DLD1 (cell line): ENCODE results near the gene DCAF7.

Experiments
- in situ Hi-C: cut with HindIII; loops from 2 replicates; pipeline ENCODE4 v1.10.0; 2017; ENCODE audit warnings: low sequenced_read_pairs

The DCAF7 gene, protein sequence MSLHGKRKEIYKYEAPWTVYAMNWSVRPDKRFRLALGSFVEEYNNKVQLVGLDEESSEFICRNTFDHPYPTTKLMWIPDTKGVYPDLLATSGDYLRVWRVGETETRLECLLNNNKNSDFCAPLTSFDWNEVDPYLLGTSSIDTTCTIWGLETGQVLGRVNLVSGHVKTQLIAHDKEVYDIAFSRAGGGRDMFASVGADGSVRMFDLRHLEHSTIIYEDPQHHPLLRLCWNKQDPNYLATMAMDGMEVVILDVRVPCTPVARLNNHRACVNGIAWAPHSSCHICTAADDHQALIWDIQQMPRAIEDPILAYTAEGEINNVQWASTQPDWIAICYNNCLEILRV

DNA sequence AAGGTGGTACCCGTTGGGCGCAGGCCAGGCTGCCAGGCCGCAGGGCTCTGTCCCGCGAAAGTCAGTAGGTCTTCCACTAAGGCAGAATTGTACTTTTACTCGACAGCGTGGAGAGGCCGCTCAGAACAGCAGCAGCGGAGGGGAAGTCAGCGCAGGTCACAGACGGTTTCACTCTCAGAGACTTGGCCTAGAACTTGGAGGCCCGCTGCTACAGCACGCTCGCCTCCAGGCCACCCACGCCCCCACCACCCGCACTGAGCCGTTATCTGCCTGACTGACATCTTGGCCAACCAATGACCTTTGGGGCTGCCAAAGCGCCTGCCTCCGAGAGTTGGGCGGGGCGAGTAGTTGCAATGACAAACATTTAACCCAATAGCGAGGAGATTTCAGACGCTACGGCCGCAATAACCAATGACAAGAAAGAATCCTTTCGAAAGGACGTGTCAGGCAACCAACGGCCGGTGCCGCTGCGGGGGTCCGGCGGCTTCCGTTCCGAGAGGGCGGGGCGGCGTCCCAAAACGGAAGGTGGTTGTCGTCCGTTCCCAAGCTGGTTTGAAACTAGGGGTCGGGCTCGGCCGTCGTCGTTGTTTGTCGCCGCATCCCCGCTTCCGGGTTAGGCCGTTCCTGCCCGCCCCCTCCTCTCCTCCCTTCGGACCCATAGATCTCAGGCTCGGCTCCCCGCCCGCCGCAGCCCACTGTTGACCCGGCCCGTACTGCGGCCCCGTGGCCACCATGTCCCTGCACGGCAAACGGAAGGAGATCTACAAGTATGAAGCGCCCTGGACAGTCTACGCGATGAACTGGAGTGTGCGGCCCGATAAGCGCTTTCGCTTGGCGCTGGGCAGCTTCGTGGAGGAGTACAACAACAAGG is at the start of gene DCAF7:
TSS of gene DCAF7 (plus strand) at position 532 of the 871 bp plus-strand sequence. CDS start at position 733, 201 bp downstream.
- in situ Hi-C loops, result no loop called here

DNA sequence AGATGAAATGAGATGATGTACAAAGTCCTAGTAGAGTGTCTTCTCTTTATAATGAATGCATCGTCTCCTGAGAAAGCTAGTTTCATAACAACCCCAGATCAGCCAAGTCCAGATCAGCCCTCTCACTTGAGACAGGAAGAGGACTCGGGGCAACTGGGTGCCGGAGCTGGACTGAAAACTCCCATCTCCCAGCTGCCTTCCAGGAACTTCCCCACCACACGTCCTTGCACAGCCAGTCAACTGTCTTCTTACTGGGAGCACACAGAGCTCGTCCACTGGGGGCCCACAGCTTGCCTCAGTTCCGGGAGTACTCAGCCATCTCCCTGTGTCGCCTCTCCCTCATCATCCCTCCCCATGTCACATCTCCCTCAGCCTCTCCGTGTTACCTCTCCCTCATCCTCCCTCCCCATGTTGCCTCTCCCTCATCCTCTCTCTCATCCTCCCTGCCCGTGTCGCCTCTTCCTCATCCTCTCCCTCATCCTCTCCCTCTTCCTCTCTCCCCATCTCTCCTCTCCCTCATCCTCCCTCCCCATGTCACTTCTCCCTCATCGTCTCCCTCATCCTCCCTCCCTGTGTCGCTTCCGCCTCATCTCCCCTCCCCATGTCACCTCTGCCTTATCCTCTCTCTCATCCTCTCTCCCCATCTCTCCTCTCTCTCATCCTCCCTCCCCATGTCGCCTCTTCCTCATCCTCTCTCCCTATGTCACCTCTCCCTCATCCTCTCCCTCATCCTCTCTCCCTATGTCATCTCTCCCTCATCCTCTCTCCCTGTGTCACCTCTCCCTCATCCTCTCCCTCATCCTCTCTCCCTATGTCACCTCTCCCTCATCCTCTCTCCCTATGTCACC is 49.5 kb upstream of the DCAF7 start:
- in situ Hi-C loops, result no loop called here

DNA sequence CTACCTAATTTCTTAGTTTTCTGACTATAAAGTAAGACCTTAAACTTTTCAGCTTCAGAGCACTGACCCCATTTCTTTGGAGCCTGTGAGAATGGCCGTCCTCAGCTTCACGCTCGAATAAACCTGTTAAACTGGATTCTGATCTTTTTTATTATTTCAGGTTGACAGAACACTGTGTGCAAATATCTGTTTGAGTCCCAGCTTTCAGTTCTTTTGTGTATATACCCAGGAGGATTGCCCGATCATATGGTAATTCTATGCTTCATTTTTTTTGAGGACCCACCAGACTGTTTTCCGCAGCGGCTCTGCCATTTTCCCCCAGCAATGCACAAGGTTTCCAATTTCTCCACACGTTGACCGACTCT is 47.0 kb upstream of the DCAF7 start:
- in situ Hi-C loops, result no loop called here

DNA sequence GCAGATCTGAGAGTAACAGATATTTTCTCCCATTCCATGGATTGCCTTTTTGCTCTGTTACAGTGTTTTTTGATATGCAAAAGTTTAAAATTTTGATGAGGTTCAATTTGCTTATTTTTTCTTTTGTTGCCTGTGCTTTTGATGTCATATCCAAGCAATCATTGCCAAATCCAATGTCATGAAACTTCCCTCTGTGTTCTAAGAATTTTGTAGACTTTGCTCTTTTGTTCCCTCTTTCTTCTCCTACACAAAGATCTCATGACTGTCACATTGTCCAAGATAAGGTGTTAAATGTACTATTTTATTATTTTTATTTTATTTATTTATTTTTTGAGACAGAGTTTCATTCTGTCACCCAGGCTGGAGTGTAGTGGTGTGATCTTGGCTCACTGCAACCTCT is 46.0 kb upstream of the DCAF7 start:
- in situ Hi-C loops, result no loop called here

DNA sequence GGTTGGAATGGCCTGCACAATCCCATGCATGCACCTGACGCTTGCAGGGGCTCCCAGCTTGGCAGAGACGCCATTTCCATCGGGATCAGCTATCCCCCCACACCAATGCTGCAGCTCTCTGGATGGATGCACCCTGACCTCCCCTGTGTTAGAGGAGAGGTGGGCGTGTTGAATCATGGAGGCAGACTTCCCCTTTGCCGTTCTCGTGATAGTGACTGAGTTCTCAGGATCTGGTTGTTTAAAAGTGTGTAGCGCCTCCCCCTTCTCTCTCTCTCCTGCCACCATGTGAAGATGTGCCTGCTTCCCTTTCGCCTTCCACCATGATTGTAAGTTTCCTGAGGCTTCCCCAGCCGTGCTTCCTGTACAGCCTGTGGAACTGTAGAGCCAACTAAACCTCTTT is 44.9 kb upstream of the DCAF7 start:
- in situ Hi-C loops, result no loop called here

DNA sequence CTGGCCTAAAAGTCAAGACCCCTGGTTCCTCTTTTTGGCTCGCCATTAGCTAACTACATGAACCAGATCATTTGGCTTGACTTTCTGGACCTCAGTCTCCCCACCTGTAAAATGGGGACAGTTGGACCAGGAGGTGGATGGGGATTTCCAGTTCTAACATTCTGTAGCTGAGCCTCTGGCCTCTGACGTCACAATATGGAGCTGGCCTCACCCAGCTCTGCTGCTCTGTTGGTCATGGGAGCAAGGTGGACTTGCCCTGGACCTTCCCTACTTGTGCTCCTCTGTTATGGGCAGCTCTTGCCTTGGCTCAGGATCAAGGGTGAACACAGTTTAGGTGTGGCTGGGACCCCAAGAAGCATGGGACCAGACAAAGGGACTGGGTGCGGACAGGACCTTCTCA is 43.6 kb upstream of the DCAF7 start:
- in situ Hi-C loops, result no loop called here

DNA sequence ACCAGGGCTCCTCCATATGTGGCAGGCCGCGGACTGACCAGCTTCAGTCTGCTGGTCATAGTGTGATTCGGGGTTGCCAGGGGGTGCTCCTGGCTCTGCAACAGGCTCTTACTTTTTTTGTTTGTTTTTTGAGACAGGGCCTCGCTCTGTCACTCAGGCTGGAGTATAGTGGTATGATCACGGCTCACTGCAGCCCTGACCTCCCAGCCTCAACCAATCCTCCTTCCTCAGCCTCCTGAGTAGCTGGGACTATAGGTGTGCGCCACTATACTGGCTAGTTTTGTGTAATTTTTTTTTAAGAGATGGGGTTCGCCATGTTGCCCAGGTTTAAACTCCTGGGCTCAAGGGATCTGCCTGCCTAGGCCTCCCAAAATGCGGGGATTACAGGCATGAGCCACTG is 38.9 kb upstream of the DCAF7 start:
- in situ Hi-C loops, result no loop called here

DNA sequence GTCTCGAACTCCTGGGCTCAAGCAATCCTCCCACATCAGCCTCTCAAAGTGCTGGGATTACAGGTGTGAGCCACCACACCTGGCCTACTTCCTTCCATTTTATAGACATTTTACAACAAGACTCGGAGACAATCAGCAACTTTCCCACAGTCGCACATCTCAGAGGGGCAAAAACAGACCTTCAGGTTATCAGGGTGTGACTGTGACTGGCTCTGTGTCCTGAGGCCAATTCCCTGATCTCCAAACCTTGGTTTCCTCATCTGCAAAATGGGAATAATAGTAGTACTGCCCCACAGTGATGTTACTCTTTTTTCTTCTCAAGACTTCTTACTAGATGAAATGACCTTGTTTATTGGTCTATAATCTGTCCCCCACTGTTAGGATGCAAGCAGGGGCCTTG is 37.9 kb upstream of the DCAF7 start:
- in situ Hi-C loops, result no loop called here

DNA sequence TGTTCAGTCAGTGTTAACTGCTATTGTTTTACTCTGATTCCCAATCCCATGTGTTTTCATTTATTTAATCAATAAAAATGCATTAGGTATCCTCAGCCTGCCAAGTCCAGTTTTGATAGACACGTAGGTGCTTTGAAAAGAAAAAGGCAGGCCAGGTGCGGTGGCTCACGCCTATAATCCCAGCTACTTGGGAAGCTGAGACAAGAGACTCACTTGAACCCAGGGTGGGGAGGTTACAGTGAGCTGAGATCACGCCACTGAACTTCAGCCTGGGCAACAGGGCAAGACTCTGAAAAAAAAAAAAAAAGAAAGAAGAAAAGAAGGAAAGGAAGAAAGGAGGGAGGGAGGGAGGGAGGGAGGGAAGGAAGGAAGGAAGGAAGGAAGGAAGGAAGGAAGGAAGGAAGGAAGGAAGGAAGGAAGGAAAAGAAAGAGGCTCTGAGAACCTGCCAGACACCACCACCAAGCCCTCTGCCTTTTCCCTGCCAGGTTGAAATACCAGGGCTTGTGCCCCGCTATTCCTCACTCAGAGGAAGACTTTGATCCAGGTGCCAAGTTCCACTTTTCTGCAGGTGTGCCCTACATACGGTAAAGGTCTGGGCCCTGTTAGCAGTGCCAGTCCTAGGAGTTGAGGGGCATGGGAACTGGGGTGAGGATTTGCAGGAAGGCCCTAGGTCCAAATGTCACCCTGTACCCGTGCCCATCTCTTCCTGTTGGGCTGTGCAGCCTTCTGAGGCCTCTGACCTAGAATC is 37.2 kb upstream of the DCAF7 start:
- in situ Hi-C loops, result no loop called here

DNA sequence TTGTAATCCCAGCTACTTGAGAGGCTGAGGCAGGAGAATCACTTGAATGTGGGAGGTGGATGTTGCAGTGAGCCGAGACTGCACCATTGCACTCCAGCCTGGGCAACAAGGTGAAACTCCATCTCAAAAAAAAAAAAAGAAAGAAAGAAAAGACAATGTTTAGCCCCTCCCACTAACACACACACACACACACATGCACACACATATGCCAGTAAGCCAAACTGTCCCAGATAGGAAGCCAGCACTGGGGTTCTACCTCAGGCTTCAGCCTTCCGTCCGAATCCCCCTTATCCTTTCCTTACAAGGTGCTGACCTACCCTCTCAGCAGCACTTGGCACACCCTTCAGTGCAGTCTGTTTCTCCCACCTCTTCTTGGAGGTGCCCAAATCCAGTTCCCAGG is 35.8 kb upstream of the DCAF7 start:
- in situ Hi-C loops, result no loop called here

DNA sequence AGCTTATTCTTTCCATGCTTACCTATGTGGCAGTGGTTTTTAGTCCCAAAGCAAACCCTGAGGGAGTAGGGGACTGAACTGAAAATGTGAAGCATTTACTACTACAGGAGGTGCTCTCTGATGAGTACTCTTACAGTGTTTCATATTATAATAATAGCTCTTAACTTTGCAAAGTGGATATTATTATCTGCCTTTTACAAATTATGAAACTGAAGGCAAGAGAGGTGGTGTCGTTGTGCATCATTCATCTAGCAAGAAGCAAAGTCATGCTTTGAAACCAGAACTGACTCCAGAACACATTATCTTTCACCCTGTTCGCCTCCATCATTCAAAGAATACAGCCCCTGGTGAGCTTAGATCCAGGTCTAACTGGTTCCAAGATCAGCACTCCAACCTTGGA is 35.3 kb upstream of the DCAF7 start:
- in situ Hi-C loops, result no loop called here

DNA sequence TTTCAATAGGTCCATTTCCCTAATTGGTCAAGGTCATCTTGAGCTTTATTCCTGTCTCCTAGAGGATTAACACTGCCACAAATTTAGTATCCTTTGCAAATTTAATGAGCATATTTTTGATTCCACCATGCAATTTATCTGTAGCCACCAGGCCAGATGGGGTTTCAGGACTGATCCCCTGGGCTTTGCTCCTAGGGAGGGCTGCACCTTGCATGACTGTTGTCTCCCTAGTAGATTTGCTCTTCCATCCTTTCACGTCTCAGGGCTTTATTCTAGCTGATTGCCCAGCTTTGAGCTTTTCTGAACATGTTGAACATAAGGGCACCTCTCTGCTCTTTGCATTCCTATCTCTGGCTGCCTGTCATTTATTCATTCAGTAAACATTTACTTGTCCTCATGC is 34.9 kb upstream of the DCAF7 start:
- in situ Hi-C loops, result no loop called here

DNA sequence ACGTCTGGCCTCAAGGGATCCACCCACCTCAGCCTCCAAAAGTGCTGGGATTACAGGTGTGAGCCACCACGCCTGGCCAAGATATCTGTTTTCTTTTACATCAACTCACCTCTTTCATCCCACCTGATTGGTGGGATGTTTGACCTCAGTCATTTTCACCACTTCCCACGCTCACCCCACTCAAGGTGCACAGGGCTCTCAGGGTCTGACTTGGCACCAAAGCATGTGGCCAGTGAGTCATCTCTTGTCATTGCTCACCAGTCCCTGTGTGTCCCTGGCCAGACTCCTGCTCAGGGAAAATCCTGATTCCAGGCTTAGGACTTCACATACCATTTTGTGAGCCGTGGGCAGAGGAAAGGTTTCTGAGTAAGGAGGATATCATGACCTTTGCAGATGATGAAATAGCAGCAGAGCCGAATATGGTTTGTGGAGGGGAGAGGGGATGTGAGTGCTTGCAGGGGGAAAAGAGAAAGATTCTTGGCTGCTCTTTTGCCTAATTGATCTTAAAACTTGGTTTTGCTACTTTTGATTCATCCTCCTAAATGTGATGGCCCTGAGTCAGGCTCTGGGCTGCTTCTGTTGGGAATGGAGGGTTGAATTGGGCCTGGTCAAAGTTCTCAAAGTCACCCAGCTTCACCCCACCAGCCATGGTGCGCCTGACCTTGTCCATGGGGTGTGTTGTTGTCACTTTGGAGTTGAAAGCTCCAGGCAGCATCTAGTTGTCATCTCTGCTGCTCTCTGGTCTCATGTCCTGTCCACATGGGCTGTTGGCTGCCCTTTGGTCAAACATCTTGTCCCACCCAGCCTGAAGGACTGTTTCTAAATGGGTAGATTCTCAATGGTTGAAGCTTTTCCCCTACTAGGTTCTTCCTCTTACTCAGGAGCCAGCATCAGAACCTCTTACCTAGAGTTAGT is 33.1 kb upstream of the DCAF7 start:
- in situ Hi-C loops, result no loop called here

DNA sequence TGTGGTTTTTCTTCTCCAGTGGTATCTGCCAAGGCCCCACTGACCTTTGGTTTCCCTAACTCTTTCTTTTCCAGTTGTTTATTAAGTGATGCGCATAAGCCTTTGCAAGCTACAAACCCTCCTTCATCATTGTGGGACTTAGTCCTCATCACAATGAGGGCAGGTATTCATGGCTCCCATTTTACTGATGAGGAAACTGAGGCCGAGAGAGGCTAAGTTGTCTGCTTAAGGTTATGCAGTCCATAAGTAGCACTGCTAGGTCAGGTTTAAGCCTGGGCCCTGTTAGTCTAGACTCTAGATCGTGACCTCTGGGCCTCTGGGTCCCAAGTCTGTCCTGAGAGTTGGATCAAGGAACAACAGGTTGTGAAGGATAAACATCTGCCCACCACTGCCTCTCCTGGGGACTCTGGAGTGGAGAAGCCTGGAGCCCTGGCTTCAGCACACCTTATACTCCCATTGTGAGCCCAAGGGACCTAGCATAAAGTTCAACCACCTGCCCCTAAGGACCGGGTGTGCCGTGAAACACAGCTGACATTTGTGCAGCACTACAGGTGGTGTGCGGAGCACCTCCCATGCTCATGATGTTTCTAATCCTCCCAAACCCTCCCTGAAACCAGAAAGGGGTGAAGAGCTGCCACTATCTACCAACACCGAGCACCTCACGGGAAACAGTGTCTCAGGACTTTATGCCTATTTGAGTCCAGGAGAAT is 32.3 kb upstream of the DCAF7 start:
- in situ Hi-C loops, result no loop called here

DNA sequence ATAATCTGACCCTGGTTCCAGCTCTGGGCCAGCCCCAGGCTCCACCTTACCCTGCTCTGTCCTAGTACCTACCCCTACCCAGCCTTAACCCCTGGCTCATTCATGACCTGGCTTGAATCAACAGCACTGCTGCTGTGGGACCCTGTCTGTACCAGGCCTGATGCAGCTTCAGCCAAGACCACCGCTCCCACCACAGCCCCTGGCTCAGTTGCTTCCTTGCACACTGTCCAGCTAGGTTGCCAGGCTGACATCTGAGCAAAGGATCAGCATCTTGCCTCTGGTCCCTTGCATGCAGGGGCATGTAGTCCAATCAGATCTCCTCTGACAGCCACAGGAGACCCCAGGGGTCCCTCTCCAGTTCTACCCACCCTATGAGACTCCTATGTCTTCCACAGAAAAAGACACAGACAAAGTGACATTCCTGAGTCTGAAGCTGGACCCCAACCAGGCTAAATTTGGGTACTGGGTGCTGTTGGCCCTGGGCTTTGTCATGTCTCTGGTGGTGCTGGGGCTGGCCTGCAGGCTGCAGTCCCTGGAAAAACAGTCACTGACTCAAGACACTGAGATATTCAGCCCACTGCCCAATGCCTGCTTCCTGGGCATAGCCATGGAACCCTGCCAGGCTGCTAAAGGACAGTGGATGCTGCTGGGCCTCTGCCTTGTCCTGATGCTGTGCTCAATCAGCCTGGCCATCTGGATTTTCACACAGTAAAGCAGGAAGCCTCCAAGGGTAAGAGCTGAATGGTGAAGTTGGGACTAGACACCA is 31.0 kb upstream of the DCAF7 start:
- in situ Hi-C loops, result no loop called here

DNA sequence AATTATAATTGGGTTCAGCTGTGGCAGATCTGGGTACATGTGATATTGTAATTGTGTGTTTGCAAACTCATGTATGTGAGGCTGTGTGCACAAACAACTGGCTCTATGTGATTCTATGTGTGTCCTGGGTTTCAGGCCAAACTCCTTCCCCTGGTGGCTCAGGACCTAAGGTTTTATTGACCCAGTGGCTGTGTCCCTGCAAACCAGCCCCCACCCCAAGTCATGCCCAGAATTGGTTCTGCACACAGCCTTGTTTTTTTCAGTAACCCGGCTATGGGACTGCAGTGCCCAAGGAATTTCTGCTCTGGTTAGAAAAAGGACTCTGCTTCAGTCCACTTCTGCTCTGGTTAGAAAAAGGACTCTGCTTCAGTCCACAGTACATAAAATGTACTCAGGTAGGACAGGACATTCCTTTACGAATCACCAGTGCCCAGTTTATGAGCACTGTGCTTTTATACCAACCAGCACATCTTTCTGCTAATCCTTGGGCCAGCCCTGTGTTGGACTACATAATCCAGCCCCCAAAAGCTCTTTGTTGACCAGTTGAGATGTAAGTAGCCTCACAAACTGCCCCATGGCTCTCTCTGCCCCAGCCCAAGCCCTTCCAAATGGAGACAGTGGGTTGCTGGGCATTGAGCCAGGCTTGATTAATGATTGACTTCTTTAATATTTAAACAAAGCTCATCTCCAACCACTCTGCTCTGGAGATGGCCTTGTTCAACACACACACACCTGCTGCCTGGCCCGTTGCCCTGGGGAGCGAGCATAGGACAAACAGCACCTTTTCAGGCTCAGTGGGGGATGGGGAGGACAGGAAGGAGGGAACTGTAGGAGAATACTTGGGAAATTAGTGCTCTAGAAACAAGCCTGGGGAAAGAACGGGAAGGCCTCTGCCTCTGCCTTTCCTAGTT is 30.1 kb upstream of the DCAF7 start:
- in situ Hi-C loops, result no loop called here

DNA sequence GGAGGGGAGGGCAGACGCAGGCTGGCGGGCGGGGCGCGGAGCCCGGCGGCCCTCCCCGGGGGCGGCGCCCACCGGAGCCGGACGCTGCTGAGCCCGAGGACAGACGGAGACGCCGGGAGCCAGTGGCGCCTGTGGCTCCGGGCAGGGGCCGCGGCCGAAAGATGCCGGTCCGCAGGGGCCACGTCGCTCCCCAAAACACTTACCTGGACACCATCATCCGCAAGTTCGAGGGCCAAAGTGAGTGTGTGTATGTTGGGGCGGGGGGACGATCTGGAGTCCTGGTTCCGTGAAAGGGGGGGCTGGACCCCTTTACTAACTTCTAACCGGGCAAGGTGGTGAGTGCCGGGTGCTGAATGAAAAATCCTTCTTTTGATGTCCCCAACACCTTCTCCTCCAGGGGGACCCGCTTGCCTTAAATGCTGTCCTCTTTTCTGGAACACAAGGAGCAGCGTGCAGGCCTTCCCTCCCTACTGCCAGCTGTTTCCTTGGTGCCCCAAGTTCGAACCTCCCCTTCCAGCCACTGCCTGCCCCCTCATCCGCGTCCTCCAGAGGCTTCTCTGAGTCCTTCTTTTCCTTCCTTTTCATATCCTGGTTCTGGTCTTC is 26.9 kb upstream of the DCAF7 start, which contains the start of gene KCNH6:
TSS of gene KCNH6 (plus strand) at position 106 of the 603 bp plus-strand sequence. CDS start at position 162, 56 bp downstream.
- in situ Hi-C loops, result no loop called here
